HG02970 (cell line): ENCODE data around the gene LYZ.
"Not testable (repeated sequence)": the region's sequence is repeated elsewhere in the genome, so short reads cannot be mapped to it uniquely, and the experiment has no call there.

Experiments used
- ATAC-seq: cut with Tn5 transposase; IDR thresholded peaks from one replicate; pipeline ENCODE4 v1.9.1; 2021; ENCODE audit warnings: mild to moderate bottlenecking, moderate library complexity, moderate number of reproducible peaks; ENCODE audit not compliant: unreplicated experiment, low FRiP score

LYZ gene

GRCh38 chr12:69348162-69348938, at the start of gene LYZ:
LYZ (plus strand) TSS chr12:69348381; CDS start chr12:69348409, 28 bp downstream.
- ATAC-seq = no peak

- no peak for ATAC-seq
Measured at GRCh38 chr12:69298947-69299346, 49.2 kb upstream of the LYZ start.

- ATAC-seq = no peak
Measured at GRCh38 chr12:69304284-69304683, 43.9 kb upstream of the LYZ start.

GRCh38 chr12:69309461-69309860, 38.7 kb upstream of the LYZ start:
- ATAC-seq = no peak

GRCh38 chr12:69313209-69313608, 35.0 kb upstream of the LYZ start:
- ATAC-seq = no peak

- not testable (repeated sequence) for ATAC-seq
Measured at GRCh38 chr12:69316784-69317183, 31.4 kb upstream of the LYZ start.

GRCh38 chr12:69317233-69317632, 30.9 kb upstream of the LYZ start:
- ATAC-seq = not testable (repeated sequence)

- ATAC-seq = no peak
Measured at GRCh38 chr12:69318225-69318624, 30.0 kb upstream of the LYZ start.

- ATAC-seq = no peak
Measured at GRCh38 chr12:69321351-69321750, 26.8 kb upstream of the LYZ start.

- peak; percentile 76 for ATAC-seq
Measured at GRCh38 chr12:69324797-69325466, 23.2 kb upstream of the LYZ start.

GRCh38 chr12:69328426-69328825, 19.8 kb upstream of the LYZ start:
- ATAC-seq = no peak

- ATAC-seq = no peak
Measured at GRCh38 chr12:69329669-69330428, 18.3 kb upstream of the LYZ start.

GRCh38 chr12:69330475-69331473, 17.4 kb upstream of the LYZ start:
- peak; percentile 63 for ATAC-seq

- ATAC-seq = no peak
Measured at GRCh38 chr12:69331519-69331908, 16.7 kb upstream of the LYZ start.

GRCh38 chr12:69331909-69332684, 16.1 kb upstream of the LYZ start:
- ATAC-seq = no peak

- no peak for ATAC-seq
Measured at GRCh38 chr12:69332815-69333358, 15.3 kb upstream of the LYZ start.

- ATAC-seq = no peak
Measured at GRCh38 chr12:69334158-69334557, 14.0 kb upstream of the LYZ start.

GRCh38 chr12:69337311-69338090, 10.7 kb upstream of the LYZ start:
- no peak for ATAC-seq
